Right lobe of liver (tissue), 4 donors: ENCODE results near the gene RHCG.

Experiments used
- CTCF ChIP-seq, 4 donors: fragments of 200-600 bp in 3 of 4; fragments of 450-650 bp in 1 of 4; IDR thresholded peaks; one replicate each; pipeline versions ENCODE4 v1.5.1 to v1.8.0; 2016 to 2022; ENCODE audit warnings: antibody characterized with exemption in 4 of 4, mild to moderate bottlenecking in 2 of 4
- POLR2A ChIP-seq: fragments of 450-650 bp; IDR thresholded peaks from one replicate; pipeline ENCODE4 v1.6.1; 2017; ENCODE audit warnings: antibody characterized with exemption, mild to moderate bottlenecking
- donor health status: DM: no; HTN: no; CAD: no.
- donor health status: DM: no; HTN: no; CAD: no.
- donor health status: DM: no; HTN: yes; CAD: no.

GRCh38 chr15:89514596-89515406 is 18.4 kb upstream of the RHCG start:
- TF ChIP-seq CTCF (IDR thresholded peaks at IDR 0.05) (no peak), POLR2A (no peak)
